AG04449 (cell line): ENCODE data around the gene ACVRL1.

ENCODE experiments used
- CTCF ChIA-PET: fragments of 350-600 bp; formaldehyde crosslinking; extraction: SDS; loops from one replicate; lab custom pipeline; 2021; ENCODE audit warnings: antibody characterized with exemption; lab: Yijun Ruan, JAX
- POLR2A ChIA-PET: fragments of 400-600, 350-600 bp; formaldehyde crosslinking; extraction: SDS; loops from one replicate; lab custom pipeline; 2020; ENCODE audit warnings: antibody characterized with exemption, inconsistent platforms; lab: Yijun Ruan, JAX
- DNase-seq: peaks from one replicate; pipeline ENCODE4 v3.0.0-alpha.2; 2010; ENCODE audit warnings: low read depth, low spot score
- H3K4me3 ChIP-seq: 2 replicates; pipeline ENCODE4 v1.5.1; 2011; ENCODE audit warnings: low read depth, mild to moderate bottlenecking, control low read depth, low read length
- TF ChIP-seq, protein P1 (sequence below): IDR thresholded peaks from one replicate; pipeline ENCODE4 v1.5.1; 2011; ENCODE audit warnings: mild to moderate bottlenecking, moderate library complexity, low read length, control low read depth, inconsistent platforms; ENCODE audit not compliant: insufficient read depth; ENCODE audit errors: missing control alignments

ACVRL1 gene

DNA sequence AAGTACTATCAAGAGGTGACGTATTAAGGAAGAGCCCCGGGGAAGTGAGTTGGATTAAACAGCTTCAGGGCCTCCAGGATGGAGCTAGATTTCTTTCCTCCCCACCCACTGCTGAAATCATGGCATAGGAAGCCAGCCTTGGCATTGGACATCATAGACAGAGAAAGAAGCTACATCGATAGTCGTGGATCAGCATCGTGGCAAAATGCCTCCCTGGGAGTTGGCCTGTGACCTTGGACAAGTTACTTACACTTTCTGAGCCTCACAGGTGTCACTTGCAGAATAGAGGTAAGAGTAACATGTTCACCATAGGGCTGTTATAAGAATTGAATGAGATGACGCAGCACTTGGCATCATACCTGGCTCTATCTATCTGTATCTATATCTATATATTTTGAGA is 13.5 kb upstream of the ACVRL1 start:
- TF ChIP-seq, protein P1, sequence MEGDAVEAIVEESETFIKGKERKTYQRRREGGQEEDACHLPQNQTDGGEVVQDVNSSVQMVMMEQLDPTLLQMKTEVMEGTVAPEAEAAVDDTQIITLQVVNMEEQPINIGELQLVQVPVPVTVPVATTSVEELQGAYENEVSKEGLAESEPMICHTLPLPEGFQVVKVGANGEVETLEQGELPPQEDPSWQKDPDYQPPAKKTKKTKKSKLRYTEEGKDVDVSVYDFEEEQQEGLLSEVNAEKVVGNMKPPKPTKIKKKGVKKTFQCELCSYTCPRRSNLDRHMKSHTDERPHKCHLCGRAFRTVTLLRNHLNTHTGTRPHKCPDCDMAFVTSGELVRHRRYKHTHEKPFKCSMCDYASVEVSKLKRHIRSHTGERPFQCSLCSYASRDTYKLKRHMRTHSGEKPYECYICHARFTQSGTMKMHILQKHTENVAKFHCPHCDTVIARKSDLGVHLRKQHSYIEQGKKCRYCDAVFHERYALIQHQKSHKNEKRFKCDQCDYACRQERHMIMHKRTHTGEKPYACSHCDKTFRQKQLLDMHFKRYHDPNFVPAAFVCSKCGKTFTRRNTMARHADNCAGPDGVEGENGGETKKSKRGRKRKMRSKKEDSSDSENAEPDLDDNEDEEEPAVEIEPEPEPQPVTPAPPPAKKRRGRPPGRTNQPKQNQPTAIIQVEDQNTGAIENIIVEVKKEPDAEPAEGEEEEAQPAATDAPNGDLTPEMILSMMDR = no peak
- no peak for DNase-seq
- H3K4me3 ChIP-seq = no peak overlapping the region
- CTCF ChIA-PET = interaction anchor here (0.8 to 32.5 kb wide), 20 partner anchors 12 to 472 kb away, joined by 3 to 621 read pairs (median 10); partner anchors contain the start of gene ACVRL1
- POLR2A ChIA-PET = no interaction called here

DNA sequence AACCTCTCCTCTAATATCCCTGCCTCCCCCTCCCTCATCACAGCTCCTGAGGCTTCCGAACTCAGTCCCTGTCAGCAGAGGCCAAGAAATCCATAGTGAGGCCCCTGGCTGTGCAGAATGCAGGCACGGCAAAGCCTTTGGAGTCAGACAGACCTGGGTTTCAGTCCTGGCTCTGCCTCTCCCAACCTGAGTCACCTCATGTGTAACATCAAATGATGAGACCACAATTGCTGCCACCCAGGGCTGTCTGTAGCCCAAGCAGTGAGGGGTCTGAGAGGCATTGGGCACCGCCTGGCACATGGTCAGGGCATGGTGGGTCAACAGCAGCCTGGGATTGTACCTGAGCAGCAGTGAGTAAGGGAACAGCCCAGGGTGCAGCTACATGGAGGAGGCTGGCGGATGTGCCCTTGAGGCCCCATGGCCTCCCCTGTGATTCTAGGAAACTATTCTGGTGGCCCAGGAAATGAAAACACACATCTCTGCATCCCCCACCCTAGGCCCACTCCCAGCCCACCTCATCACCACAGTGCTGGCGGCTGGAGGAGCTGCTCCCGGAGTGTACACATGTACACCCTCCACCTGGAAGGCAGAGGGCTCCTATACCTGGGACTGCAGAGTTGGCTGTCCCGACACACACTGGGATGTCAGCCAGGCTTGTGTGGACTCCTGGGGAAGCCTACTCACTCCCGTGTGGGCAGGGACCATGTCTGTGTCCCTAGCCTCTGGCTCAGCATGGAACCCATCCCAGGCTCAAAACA is 11.7 kb upstream of the ACVRL1 start:
- ChIA-PET CTCF (interaction anchor here (0.9 to 32.5 kb wide), 22 partner anchors 9 to 129 kb away, joined by 3 to 621 read pairs (median 6); partner anchors contain the start of gene ACVRL1), POLR2A (interaction anchor here (1.3 kb wide), 1 partner anchor 12 kb away, joined by 3 read pairs; the partner anchor contains the start of gene ACVRL1)
- DNase-seq = no peak
- no peak overlapping the region for H3K4me3 ChIP-seq
- TF ChIP-seq, protein P1 = no peak

DNA sequence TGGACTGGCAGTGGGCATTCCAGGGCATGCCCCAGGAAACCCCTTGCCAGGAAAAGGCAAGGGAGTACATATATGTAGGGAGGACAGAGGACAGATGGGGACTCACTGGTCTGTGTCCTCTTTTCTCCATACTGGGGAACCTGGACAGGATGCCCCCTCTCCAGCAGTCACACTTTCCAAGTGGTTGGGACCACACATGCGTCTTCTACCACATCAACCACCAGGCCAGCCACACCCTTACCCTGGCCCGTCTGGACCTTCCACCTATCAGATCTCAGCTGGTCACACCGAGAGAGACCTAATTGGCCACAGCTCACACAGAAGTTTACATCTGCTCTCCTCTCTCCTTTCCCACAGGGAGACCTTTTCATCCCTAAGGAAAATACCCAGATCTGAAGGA is 11.1 kb upstream of the ACVRL1 start:
- DNase-seq = no peak
- CTCF ChIA-PET = interaction anchor here (0.9 to 32.5 kb wide), 12 partner anchors 10 to 128 kb away, joined by 3 to 621 read pairs (median 6); partner anchors contain the start of gene ACVRL1
- TF ChIP-seq, protein P1 = no peak
- no peak overlapping the region for H3K4me3 ChIP-seq
- POLR2A ChIA-PET = no interaction called here

DNA sequence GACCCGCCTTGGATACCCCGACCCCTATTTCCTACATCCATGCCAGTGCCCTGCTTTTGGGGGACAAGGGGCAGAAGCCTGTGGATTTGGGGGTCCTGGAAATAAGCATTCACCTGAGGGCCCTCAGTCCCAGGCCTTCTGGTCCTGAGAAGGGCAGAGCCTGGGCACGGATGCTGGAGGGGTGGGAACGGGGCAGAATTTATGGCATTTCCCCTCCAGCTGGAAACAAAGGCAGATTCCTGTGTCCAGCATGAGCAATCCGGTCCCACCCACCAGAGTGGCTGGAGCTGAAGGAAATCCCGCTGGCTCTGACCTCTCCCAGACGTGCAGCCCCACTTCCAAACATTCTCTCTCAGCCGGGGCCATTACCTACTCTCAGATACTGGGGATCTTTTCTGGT is 10.1 kb upstream of the ACVRL1 start:
- CTCF ChIA-PET = interaction anchor here (1.3 to 32.5 kb wide), 8 partner anchors 10 to 127 kb away, joined by 3 to 621 read pairs (median 6); partner anchors contain the start of genes ACVRL1 and ANKRD33
- TF ChIP-seq, protein P1 = no peak
- DNase-seq = no peak
- POLR2A ChIA-PET = no interaction called here
- H3K4me3 ChIP-seq = no peak overlapping the region

DNA sequence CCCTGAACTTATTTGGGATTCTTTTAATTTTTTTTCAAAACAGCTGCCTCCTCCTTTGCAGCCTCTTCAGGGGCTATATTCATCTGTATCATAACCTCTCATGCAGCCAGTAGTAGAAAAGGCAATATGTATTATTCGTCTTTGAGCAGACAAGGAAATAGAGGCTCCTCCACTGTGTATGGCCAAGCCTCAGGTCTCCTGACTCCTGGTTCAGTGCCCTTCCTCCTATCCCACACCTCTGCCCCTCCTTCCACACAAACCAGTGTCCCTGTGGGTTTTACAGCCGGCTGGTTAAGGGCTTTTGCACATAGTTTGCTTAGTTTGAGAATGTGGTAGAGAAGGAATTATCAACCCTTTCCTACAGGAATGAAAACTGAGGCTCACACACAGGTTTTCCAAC is 8.8 kb upstream of the ACVRL1 start:
- no peak overlapping the region for H3K4me3 ChIP-seq
- DNase-seq = no peak
- TF ChIP-seq, protein P1 = no peak
- CTCF ChIA-PET = interaction anchor here (0.9 to 32.5 kb wide), 9 partner anchors 9 to 473 kb away, joined by 3 to 621 read pairs (median 7); partner anchors contain the start of genes ACVRL1 and ANKRD33
- POLR2A ChIA-PET = no interaction called here

DNA sequence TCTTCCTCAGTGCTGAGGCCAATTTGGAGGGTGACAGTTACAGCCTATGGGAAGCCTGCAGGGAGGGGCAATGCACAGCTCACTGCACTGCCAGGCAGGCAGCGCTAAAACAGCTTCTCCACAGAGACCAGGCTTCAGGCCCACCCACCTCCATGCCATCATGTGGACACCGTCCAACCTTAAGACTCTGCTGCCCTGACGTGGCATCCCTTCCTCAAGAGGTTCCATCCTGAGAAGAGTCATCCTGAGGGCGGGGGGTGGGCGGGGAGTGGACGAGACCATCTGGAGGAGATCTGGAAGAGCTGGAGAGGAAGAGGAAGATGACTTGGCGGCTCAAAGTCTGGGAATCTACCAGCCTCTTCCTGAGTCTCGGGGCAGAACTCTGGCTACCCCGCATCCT is 8.4 kb upstream of the ACVRL1 start:
- no peak for DNase-seq
- TF ChIP-seq, protein P1 = no peak
- no peak overlapping the region for H3K4me3 ChIP-seq
- CTCF ChIA-PET = interaction anchor here (0.6 to 32.5 kb wide), 10 partner anchors 9 to 680 kb away, joined by 3 to 621 read pairs (median 6); partner anchors contain the start of genes ACVRL1 and ANKRD33
- POLR2A ChIA-PET = no interaction called here
